SK-N-DZ (cell line): Measurements from ENCODE around the gene PGGHG. TPM values are rescaled to one million over a fixed set of nuclear protein-coding genes. Genes with fewer than 3 reads are reported as not detected.
"Not testable (repeated sequence)": the region's sequence is repeated elsewhere in the genome, so short reads cannot be mapped to it uniquely, and the experiment has no call there.

Experiments used
- DNase-seq: peaks from one replicate; pipeline ENCODE4 v3.0.0-alpha.2; 2015; ENCODE audit warnings: low spot score
- polyA plus RNA-seq, 2 experiments: library from polyadenylated mRNA; depleted of rRNA; stranded (reverse); fragments of >200 nt; gene quantifications; 2 replicates each; pipeline ENCODE4 v1.2.3, GENCODE V29; 2014

The PGGHG gene
- 0.27 and 3.5 TPM in 2 replicates for polyA plus RNA-seq (2014; cell fraction: cytosol; rRNA removed)
- 15.5 and 26.5 TPM in 2 replicates for polyA plus RNA-seq (2014; cell fraction: nucleus; rRNA removed)

DNA sequence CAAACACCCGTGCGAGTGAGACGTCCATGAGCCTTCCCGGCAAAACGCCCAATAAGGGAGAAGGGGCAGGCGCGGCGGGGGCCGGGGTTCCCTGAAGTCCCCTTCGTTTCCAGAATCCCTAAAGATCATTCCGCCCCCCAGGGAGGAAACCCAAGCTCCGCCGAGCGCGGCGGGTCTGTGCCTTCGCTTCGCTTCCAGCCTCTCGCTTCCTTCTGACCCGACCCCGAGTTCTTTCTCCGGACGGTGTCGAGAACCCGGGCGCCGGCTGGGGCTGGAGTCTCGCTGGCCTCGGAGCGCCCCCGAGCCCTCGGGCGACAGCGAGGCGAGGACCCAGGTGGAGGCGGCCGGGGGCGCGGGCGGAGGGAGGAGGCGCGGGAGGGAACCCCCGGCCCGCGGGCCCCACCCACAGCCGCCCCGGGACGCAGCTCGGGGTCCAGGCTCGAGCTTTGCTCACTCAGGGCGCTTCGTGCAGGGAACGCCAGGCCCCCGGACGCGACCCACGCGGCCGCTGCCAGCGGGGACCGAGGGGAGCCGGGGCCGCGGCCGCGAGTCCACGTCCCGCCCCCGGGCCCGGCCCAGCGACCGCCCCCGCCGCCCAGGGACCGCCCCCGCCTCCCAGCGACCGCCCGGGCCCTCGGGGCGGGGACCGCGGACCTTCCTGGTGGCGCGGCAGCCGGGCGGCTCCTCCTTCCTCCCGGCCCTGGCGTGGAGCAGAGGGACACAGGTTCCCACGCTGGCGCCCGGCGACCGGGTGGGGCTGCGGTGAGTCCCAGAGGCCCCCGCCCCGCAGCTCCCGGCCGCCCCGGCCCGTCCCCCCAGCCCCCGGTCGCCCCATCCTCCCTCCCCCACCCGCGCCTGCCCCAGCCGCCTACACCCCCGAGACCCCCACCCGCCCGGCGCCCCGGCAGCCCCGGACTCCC, at the start of gene PGGHG:
Gene PGGHG (plus strand): TSS at position 649 of the 920 bp plus-strand sequence. CDS start 691 bp downstream, outside the sequence.
- no peak for DNase-seq

DNA sequence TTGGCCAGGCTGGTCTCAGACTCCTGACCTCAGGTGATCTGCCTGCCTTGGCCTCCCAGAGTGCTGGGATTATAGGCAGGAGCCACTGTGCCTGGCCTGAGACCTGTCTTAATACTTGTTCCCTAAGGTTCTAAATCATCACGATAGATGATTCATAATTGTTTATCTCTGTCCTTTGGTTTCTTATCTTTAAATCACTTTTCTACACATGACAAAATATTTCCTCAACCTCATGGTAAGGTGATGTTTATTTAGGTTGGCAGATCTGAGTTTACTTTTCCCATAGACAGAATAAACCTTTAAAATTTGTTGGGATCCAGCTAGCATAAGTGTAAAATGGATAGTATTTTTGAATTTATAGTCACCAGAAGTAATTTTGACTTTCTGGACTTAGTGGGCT, 48.6 kb upstream of the PGGHG start:
- DNase-seq: no peak

DNA sequence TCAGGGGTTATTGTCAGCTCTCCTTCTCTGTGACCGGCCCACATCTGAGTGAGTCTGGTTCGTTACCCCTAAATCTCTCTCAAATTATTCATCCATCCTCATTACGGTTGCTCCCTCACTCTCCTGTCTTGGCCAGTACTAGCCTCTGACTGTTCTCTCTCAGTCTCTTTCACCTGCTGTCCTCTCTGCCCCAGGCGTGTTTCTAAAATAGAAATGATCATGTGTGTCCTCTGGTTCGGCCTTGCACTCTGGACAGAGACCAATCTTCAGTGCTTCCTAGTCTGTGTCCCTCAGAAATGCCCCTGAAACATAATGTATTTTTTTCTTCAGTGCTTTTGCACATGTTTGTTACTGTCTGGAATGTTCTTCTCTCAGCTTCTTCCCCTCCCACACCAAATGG, 47.3 kb upstream of the PGGHG start:
- DNase-seq: no peak

DNA sequence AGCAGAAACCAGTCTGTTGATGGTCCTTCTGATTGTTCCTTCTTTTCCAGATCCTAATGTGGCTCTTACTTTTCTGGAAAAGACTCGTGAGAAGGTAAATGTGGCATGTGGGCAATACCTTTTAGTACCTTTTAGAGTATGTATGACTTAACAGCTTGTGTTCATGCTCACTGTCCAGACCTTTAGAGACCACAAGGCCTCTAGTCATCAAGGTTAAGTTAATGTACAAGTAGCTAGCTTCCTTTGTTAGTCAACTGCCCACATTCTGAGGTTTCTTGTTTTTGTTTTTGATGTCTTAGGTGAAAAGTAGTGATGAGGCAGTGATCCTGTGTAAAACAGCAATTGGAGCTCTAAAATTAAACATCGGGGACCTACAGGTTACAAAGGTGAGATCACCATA, 44.5 kb upstream of the PGGHG start:
- DNase-seq: no peak

DNA sequence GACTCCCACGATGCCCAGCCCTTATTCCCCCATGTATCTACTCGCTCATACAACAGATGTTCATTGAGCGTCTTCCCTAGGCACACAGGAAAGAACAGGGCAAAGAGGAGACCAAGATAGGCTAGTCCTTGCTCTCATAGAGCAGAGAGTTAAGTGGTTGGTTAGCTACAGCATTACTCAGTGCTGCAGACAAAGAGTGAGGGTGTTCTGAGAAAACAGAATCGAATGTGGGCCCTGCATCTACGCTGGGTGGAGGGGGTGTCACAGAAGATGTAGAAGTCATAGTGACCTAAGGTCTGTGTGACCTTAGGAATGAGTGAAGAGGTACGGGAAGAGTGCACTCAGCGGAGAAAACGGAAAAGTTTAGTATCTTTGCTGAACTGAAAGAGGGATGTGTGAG, 39.9 kb upstream of the PGGHG start:
- no peak for DNase-seq

DNA sequence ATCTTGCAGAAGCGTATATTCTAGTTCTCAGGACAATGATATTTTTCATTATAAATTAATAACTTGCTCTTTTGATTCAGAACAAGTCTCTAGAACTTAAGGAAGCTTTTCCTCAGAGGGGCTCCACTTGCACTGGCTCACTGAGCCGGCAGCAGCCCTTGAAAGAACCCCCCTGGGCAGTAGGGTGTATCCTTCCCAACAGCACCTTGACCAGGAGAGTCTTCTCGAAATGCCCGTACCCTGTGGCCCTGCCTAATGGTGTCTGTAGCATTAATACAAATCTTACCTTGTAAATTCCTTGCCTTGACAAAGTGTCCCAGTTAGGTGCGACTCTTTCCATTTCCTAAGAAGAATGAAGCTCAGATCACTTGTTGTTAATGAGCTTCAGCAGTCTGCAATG, 38.7 kb upstream of the PGGHG start:
- DNase-seq: no peak

DNA sequence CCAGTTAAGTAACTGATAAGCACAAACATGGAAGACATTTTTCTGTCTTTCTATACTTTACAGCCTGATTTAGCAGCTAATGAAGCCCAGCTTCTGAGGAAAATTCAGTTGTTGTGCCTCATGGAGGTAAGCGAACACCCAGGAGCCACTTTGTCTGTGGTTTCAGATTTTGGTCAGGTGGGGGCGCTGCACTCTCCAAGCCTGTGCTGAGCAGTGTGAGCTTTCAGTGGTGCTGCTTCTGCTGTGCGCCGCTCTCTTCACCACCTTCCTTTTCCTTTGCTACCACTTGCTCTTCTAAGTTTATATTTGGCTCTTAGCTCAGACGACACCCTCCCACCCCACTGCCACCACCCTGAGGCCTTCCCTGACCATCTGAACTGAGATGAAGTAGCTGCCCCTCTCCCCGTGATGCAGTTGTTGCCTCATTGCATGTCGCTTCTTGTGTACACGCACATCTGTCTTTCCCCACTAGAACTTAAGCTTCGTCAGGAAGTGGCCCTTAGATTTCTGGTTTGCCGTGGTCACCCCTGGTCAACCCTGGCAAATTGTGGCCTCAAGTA, 38.1 kb upstream of the PGGHG start:
- DNase-seq: no peak

DNA sequence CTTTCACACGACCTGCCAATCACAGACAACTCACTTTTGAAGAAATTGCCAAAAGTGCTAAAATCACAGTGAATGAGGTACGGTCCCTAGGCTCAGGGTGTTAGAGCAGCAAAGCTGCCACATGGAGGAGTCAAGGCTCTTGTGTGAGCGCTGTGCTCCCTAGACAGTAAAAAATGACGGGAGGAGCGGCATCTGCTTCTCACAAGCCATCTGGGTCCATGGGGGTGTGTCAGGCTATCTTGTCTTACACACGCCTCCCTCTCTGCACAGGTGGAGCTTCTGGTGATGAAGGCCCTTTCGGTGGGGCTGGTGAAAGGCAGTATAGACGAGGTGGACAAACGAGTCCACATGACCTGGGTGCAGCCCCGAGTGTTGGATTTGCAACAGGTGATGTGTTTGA, 37.4 kb upstream of the PGGHG start:
- no peak for DNase-seq

DNA sequence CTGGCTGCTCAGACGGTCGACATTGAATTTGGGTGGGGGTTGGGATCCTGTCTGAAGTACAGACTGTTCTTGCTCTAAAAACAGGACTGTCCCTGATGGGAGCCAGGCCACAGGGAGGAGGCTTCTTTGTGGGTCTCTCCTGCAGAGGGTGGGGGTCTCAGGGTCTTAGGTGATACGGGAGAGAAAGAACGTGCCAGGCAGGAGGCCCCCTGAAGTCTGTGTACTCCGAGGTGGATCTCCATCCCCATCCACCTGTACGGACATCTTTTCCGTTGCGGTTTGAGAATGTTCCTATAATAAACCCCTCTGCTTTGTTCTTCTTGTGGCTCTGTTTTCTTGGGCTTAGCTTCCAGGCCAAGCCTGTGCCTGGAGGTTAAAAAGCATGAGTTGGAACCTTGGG, 36.3 kb upstream of the PGGHG start:
- DNase-seq: no peak

DNA sequence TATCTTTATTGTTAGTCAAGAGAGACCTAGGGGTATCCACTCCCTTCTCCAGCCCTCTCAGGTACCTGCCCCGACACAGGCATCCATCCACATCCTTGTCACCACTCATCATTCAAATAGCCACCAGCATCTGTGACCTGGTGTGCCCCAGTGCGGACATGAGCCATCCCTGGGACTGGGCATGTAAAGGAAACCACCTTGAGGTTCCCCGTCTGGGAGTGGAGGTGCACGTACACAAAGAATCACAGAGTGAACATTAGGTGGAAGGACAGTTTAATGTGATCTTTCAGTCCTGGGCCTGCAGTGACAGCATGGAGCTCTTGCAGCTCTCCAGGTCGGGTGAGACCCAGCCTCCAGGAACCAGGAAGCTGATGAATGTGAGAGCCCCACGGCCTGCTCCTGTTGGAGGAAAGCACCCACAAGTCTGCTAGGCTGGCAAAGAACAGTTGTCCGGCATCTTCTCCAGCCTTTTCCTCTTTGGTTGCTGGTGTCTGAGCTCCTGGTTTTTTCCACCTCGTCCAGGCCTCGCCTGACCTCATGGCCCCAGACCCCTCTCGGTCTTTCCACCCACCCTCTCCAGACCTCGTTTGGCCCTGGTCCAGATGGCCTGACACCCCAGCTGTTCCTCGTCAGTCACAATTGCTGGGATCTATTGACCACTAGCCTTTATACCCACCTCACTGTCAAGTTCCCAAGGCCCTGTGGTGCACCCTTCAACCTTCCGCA, 35.6 kb upstream of the PGGHG start:
- no peak for DNase-seq

DNA sequence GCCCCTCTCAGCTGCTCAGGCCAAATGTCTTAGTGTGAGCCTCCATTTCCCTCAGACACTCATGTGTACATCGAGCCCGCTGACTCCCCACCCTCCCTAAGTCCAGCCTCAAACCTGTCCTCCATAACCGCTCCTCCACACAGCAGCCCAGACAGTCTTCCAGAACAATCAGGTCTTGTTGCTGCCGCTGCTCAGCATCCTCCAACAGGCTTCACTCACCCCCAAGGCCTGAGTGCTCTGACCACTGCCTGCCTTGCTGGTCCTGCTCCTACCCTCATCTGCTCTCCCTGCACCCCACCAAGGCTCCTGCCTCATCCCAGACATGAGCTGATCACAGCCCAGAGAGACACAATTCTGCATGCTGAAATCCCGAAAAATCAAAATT, 35.0 kb upstream of the PGGHG start:
- DNase-seq: no peak

DNA sequence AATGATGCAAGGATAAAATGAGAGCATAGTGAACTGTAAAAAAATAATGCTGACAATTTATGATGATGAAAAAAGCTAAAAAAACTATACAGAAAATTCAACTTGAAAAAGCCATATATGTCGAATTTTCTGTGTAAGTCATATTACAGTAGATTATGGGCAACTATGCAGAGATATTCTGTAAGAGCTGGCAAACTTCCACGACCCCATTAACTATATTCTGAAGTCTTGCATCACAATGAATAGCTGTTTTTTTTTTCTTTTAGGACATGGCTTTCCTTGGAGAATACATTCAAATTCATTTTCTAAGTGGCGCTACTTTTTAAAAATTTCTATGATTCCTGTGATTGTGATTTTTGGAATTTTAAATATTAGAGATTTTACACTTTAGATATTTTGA, 33.8 kb upstream of the PGGHG start:
- no peak for DNase-seq

DNA sequence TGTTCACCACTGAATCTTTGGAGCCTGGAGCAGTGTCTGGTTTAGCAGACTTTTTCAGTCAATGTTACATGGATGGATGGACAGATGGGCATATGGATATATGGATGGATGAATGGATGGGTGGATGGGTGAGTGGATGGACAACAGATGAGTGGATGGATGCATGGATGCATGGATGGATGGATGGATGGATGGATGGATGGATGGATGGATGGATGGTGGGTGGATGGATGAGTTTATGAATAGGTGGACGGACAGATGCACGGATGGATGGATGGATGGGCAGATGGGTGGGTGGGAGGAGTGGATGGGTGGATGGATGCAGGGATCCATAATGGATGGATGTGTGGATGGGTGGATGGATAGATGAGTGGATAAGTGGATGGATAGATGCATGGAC, 33.1 kb upstream of the PGGHG start:
- DNase-seq: no peak

DNA sequence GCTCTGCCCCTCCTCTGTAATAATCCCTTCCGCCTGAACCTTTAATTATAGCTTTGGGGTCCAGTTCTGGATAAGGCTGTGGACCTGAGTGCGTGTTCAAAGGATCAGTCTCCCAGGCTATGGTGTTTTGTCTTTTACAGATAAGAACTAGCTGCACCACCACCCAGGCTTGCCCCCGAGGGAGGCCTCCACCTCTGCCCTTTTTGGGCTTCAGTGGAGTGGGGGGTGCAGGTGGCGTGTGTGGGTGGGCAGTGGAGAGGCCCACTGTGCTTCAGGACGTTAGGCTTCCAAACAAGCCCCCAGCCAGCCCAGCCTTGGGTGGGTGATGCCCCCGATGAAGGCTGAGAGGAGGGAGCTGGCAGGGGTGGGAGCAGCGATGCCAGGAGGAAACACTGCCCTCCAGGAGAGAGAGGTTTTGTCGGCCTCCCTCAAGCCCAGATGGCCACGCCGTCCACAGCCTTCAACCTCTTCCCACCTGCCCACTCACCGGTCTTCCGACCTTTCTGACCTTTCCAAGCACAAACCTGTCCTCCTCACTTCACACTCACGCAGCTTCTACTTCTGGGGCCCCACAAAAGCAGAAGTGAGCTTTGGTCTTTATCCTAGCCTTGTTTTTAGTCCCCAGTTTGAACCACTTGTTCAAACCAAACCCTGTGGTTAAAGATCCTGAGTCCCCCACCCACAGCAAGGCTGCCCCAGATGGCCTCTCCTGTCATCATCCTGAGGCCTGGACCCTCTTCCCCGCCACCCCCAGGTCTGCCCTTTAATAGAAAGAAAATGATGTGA, 31.8 kb upstream of the PGGHG start:
- no peak for DNase-seq

DNA sequence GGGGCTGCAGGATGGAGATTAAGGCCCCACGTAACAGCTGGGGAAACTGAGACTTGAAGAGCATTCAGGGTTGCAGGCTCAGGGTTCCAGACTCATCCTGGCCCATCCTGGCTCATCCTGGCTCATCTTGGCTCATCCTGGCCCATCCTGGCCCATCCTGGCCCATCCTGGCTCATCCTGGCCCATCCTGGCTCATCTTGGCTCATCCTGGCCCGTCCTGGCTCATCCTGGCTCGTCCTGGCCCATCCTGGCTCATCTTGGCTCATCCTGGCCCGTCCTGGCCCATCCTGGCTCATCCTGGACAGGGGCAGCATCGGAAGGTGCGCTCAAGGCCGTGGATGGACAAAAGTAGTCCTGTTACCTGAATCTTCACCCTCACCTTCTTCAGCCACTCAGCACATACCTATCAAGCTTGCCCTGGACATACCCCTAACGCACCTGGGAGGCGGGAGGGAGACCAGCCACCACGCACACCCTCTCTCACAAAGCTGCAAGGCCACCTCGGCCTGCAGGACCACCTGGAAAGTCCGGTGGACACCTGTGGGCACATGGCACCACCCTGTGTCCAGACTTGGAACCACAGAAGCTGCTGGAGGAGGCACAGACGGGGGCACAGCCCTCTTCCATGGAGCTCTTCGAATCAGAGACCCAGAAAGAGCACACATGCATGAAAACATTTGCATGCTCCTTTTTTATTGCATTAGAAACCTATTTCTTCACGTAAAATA, 31.0 kb upstream of the PGGHG start:
- DNase-seq: no peak

DNA sequence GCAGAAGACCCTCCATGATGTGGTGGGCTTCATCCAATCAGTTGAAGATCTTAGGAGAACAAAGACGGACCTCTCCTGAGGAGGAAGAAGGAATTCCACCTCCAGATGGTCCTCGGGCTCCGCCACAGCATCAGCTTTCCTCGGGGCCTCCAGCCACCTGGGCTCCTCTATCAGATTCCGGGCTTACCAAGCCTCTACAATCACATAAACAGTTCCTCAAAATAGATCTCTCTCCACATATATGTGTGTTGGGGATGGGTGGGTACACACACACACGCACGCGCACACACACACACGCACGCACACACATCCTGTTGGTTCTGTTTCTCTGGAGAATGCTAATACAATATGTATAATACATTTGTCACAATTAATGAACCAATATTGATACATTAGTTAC, 29.5 kb upstream of the PGGHG start:
- DNase-seq: no peak

DNA sequence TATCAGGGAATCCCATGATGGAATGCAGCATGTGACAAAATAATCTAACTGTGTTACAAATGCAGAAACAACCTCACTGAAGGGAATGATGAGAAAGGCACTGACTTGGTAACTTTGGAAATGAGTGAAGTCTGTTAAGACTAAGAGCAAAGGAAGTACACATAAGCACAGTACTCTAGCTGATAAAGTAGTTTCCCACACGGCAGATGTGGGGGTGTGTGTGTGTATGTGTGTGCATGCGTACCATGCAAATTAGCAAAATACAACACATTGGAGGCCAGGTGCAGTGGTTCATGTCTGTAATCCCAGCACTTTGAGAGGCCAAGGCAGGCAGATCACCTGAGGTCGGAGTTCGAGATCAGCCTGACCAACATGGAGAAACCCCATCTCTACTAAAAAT, 27.3 kb upstream of the PGGHG start:
- DNase-seq: no peak

DNA sequence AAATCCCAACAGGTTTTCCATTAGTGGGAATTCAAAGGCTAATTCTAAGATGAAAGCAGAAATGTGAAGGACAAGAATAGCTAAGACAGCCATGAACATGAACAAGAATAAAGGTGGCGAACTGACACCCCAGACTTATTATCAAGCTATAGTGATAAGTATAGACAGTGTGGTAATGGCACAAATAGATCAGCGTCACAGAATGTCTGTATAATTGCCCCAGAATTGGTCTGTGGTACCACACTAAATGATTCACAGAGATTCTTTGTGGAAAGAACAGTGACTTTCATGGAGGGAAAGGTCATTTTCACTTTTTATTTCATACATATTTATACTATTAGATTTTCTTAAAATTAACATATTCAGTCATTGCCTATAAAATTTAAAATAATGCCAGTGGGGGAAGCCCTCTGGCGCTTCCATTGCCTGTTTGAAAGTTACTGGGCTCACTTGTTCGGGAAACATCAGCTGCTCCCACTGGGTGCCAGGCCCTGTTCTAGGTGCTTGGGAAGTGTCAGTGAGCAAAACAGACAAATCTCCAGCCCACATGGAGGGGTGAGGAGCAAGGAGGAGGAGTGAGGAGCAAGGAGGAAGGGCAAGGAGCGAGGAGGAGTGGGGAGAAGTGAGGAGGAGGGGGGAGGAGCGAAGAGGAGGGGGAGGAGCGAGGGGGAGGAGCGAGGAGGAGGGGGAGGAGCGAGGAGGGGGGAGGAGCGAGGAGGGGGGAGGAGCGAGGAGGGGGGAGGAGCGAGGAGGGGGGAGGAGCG, 22.1 kb upstream of the PGGHG start:
- no peak for DNase-seq

DNA sequence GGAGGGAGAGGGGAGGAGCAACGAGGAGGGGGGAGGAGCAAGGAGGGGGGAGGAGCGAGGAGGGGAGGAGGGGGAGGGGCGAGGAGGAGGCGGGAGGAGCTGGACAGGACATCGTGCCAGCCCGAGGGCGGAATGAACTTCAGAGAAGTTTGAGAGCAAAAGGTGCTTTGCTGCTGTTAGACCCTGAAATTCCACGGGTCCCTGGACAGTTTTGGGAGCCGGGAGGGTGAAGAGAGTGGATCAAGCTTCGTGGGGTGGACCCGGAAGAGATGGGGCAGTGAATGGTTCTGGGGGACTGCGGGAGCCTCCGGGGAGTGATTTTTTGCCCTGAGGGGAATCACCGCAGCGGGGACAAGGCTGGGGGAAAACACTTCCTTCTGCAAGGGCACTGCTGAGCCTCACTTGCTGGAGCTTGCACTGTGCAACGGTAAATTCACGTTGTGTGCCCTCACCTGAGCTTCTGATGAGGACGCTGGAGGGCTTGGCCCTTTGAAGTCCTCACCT, 21.4 kb upstream of the PGGHG start:
- DNase-seq: no peak

DNA sequence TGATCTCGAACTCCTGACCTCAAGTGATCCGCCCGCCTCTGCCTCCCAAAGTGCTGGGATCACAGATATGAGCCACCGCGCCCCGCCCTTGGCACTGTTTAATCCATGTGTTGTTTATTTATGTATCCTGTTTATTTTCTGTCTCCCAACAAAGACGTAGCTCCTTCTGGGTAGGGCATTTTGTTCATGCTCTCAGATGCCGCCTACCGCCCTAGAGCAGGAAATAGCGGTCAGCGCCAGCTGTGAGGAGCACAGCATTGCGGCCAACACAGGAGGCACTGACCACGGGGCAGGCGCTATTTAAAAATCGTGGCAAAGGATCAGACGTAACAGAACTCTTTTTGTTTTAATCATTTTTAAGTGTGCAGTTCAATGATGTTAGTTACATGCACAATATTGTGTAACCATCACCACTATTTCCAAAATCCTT, 20.2 kb upstream of the PGGHG start:
- DNase-seq: not testable (repeated sequence)
